OCI-LY3 (cell line): ENCODE data around the gene WWOX.

Experiments
- CTCF ChIP-seq: fragments of 200-600, 300-600 bp; sonication (generic); IDR thresholded peaks from 2 replicates; pipeline ENCODE4 v1.5.1; 2014; ENCODE audit warnings: antibody characterized with exemption, low read length, low read depth
- EZH2phosphoT487 ChIP-seq: fragments of 200-600 bp; shearing (Covaris generic); IDR thresholded peaks from 2 replicates; pipeline ENCODE4 v1.6.1; 2018; ENCODE audit warnings: antibody characterized with exemption, mixed run types, low read depth

- TF ChIP-seq CTCF, result no peak
- TF ChIP-seq EZH2phosphoT487, result no peak
Measured at GRCh38 chr16:78689028-78689427, 589.6 kb downstream of the WWOX start.
